Kidney (tissue), 14 donors: ENCODE results near the gene CYTH4. TPM values are rescaled to one million over a fixed set of nuclear protein-coding genes. Genes with fewer than 3 reads are reported as not detected.
A peak's percentile ranks its signal among the peaks of the same experiment; 100 is the strongest.

Source experiments
- DNase-seq, 5 donors: peaks; one replicate each; pipeline ENCODE4 v3.0.0-alpha.2; 2013 to 2020
- FAIRE-seq: peaks from 2 replicates; lab custom pipeline; 2012; peaks lifted over from hg19 to GRCh38; lab: Jason Lieb, UNC
- H3K27ac ChIP-seq, 2 donors: one replicate each; pipeline ENCODE4 v1.7.0; 2013; ENCODE audit warnings: low read depth in 2 of 2, low read length in 2 of 2, inconsistent platforms in 1 of 2
- H3K27me3 ChIP-seq: one replicate; pipeline ENCODE4 v1.7.1; 2013; ENCODE audit warnings: low read length, inconsistent platforms; ENCODE audit not compliant: control insufficient read depth, insufficient read depth
- H3K36me3 ChIP-seq, 3 donors: one replicate each; pipeline versions ENCODE4 v1.7.0 to v1.7.1; 2013; ENCODE audit warnings: low read length in 3 of 3, control low read depth in 1 of 3, inconsistent platforms in 1 of 3; ENCODE audit not compliant: insufficient read depth in 3 of 3, control insufficient read depth in 2 of 3
- H3K4me1 ChIP-seq, 3 donors: one replicate each; pipeline versions ENCODE4 v1.7.0 to v1.7.1; 2013; ENCODE audit warnings: low read length in 3 of 3, inconsistent platforms in 1 of 3, low read depth in 1 of 3; ENCODE audit not compliant: control insufficient read depth in 2 of 3, insufficient read depth in 2 of 3
- H3K4me3 ChIP-seq, 3 donors: one replicate each; pipeline versions ENCODE4 v1.7.0 to v1.8.1; 2013; ENCODE audit warnings: low read length in 3 of 3, control low read depth in 1 of 3, inconsistent platforms in 1 of 3
- H3K9ac ChIP-seq, 3 donors: one replicate each; pipeline versions ENCODE4 v1.7.0 to v1.7.1; 2013; ENCODE audit warnings: low read length in 3 of 3, control low read depth in 1 of 3, inconsistent platforms in 1 of 3
- H3K9me3 ChIP-seq, 3 donors: one replicate each; pipeline versions ENCODE4 v1.7.0 to v1.7.1; 2013; ENCODE audit warnings: low read length in 3 of 3, control low read depth in 1 of 3, inconsistent platforms in 1 of 3; ENCODE audit not compliant: control insufficient read depth in 2 of 3, insufficient read depth in 1 of 3
- CTCF ChIP-seq: IDR thresholded peaks from 3 replicates; pipeline ENCODE4 v1.5.1; 2012; ENCODE audit warnings: mild to moderate bottlenecking, moderate library complexity, borderline replicate concordance; ENCODE audit not compliant: insufficient read depth; ENCODE audit errors: extremely low read depth
- intact Hi-C: fragments of 100-400 bp; cut with DNase I; formaldehyde crosslinking; loops from one replicate; pipeline ENCODE4 v1.11.1; 2022
- polyA plus RNA-seq: library from polyadenylated mRNA; stranded (reverse); fragments of 350-450 nt; fragmentation: Illumina TruSeq; extraction: RNeasy Lipid Tissue Mini Kit (QIAGEN cat#74804); gene quantifications from one replicate; pipeline ENCODE4 v1.2.3, GENCODE V29; 2014; ENCODE audit warnings: low read depth, low replicate concordance; ENCODE audit not compliant: insufficient read depth
- total RNA-seq: library from RNA; stranded (reverse); fragmentation: NEBNext Ultra II Directional; extraction: Animal tissue kit (Norgen Biotek cat#: 25700); gene quantifications from one replicate; pipeline ENCODE4 v1.2.1, GENCODE V29; 2021
- donor health status: control.
- donor health status: control.
- donor health status: control.
- donor health status: control.
- donor health status: control.
- donor health status: DM: yes; HTN: yes; CAD: no.
- donor health status: Normal renal cell carcinoma (clear cell type).

The CYTH4 gene
- total and polyA plus RNA-seq, 2 donors from 2014 or later: 1.9 to 30.2 TPM

GRCh38 chr22:37239336-37240239, 42.7 kb upstream of the CYTH4 start:
- no peak overlapping the region for H3K9ac ChIP-seq
- DNase-seq (no peak), FAIRE-seq (no peak)
- no peaks in the 10 kb centered on the region for H3K27me3 ChIP-seq
- no peaks in the 10 kb centered on the region for H3K9me3 ChIP-seq
- TF ChIP-seq CTCF: no peak
- no peak overlapping the region for H3K4me3 ChIP-seq
- no peaks in the 10 kb centered on the region for H3K36me3 ChIP-seq
- H3K4me1 ChIP-seq: no peaks in the 10 kb centered on the region
- intact Hi-C loops: no loop called here
- H3K27ac ChIP-seq: no peak overlapping the region

DNA sequence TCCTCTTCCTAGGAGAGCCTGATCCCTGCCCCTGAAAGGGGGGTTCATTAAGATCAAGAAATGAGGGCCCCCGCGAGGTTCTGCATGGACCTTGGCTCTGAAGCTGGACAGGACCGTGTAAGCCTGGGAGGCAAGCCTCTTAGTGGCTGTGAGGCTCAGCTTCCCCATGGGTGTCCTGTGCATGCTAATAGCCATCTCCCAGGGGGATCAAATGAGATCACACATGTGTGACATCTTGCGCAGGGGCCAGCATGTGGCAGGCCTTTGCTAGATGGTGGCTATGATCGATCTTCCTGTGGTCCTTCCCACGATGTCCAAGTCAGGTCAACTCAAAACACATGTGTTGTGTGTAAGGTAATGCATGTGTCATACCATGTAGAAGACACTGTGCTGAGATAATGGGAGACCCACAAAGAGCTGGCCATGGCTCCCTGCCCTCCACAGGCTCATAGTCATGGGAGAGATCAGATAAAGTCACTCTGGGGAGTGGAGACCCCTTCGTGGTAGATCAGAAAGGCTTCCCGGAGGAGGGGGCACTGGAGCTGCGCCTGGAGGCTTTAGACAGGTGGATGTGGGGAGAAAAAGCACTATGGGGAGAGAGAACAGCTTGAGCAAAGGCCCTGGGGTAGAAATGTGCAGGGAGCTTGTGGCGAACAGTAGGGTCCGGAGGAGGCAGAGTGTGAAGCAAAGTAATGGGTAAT, 41.9 kb upstream of the CYTH4 start:
- Histone ChIP-seq H3K4me1 (no peaks in the 10 kb centered on the region), H3K27me3 (no peaks in the 10 kb centered on the region), H3K9me3 (no peaks in the 10 kb centered on the region), H3K27ac (no peak overlapping the region), H3K9ac (no peak overlapping the region), H3K36me3 (no peaks in the 10 kb centered on the region), H3K4me3 (no peak overlapping the region)
- intact Hi-C loops: no loop called here
- DNase-seq (no peak), FAIRE-seq (no peak)
- TF ChIP-seq CTCF: no peak

DNA sequence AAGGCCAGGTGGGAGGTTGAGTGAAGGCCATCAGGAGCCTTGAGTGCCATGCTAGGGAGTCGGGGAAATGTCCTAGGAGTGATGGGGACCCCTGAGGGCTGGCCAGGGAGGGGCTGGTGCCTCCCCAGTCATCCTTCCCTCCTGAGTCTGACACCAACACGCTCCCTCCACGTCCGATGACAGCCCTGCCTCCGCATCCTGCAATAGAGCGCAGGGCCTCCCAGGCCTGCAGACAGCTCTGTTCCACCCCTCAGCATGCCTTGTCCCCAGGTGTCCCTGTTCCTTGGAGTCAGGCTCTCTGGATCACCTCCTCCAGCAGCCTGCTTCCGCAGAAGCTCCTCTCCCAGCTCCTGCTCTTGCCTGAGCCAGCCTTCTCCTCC, 41.4 kb upstream of the CYTH4 start:
- Histone ChIP-seq H3K4me1 (no peaks in the 10 kb centered on the region), H3K9ac (no peak overlapping the region), H3K4me3 (no peak overlapping the region), H3K9me3 (no peaks in the 10 kb centered on the region), H3K27me3 (no peaks in the 10 kb centered on the region), H3K27ac (no peak overlapping the region), H3K36me3 (no peaks in the 10 kb centered on the region)
- intact Hi-C loops: no loop called here
- no peak for TF ChIP-seq CTCF
- DNase-seq: peak in 1 of 5 donors; percentile 66
- no peak for FAIRE-seq
